ENCODE results near the gene OR5M10.
"Not testable (repeated sequence)": the region's sequence is repeated elsewhere in the genome, so short reads cannot be mapped to it uniquely, and the experiment has no call there.

Gene OR5M10

DNA sequence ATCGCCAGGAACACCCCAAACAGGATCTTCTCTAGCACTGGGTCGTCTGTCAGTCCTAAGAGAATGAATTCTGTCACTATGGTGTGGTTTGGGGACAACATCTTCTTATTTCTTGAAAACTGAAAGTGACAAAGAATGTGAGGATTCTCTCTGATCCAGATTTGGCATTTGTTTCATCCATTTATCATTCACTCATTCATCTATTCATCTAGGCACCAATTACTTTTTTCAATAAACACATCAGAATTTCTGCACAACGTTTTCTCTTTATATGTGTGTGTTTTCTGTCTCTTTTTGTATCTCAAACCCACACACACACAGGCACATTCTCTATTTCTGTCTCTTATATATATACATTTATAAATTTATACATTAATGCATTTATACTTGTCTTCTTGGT is at the start of gene OR5M10:
OR5M10 (minus strand) TSS at position 101 of the 400 bp plus-strand sequence; CDS start at position 101, 0 bp downstream.
- H3K4me3 ChIP-seq (replicated peaks; ENCODE audit: low read depth, low read length), result no peak within 1 kb of the TSS
- no peak for DNase-seq (ENCODE audit: low read depth)
- TF ChIP-seq, protein P1, sequence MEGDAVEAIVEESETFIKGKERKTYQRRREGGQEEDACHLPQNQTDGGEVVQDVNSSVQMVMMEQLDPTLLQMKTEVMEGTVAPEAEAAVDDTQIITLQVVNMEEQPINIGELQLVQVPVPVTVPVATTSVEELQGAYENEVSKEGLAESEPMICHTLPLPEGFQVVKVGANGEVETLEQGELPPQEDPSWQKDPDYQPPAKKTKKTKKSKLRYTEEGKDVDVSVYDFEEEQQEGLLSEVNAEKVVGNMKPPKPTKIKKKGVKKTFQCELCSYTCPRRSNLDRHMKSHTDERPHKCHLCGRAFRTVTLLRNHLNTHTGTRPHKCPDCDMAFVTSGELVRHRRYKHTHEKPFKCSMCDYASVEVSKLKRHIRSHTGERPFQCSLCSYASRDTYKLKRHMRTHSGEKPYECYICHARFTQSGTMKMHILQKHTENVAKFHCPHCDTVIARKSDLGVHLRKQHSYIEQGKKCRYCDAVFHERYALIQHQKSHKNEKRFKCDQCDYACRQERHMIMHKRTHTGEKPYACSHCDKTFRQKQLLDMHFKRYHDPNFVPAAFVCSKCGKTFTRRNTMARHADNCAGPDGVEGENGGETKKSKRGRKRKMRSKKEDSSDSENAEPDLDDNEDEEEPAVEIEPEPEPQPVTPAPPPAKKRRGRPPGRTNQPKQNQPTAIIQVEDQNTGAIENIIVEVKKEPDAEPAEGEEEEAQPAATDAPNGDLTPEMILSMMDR (IDR thresholded peaks at IDR 0.05; ENCODE audit: low read length, missing control alignments), result no peak

DNA sequence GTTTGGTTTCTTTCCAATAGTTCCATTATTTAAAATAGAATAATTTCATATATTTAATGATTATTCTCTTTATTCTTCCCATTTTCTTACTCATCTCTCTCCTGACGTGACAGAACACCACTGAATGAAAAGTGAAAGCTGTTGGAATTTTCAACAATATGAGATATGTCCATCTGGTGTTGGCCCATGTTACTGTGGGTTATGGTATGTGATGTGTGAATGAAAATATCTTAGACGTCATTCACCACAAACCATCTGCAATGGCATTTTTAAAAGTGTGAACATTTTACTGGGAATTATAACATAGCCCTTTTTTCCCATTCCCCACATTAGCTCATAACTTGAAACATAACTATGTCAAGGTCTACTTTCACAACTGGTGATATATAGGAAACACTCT is 48.4 kb upstream of the OR5M10 start:
- no peak for DNase-seq (ENCODE audit: low read depth)
- TF ChIP-seq, protein P1 (IDR thresholded peaks at IDR 0.05; ENCODE audit: low read length, missing control alignments), result no peak

GRCh38 chr11:56624661-56625110 is 47.2 kb upstream of the OR5M10 start:
- DNase-seq (ENCODE audit: low read depth), result peak; percentile 33

More for the DNA sequence above, 48.4 kb upstream of the OR5M10 start:
- no peak overlapping the region for H3K4me3 ChIP-seq (replicated peaks; ENCODE audit: low read depth, low read length)

DNA sequence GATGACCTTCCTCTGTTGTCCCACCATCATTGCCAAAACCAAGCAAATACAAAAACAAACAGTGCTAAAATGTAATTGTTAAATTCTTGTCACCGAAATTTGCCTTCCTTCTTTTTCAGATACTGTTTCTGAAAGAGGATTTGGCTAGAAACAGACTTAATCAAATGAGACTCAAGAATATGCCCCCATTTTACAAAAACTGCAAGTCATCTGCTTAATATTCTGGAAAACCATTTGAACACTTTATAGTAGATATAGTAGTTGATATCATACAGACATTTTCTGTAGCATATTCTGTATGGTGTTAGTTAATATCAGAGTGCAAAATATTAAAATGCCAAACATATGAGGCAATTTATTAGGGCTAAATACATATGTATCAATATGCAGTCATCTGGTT is 33.7 kb upstream of the OR5M10 start:
- no peak for DNase-seq (ENCODE audit: low read depth)
- TF ChIP-seq, protein P1 (IDR thresholded peaks at IDR 0.05; ENCODE audit: low read length, missing control alignments), result no peak
- no peak overlapping the region for H3K4me3 ChIP-seq (replicated peaks; ENCODE audit: low read depth, low read length)

More at GRCh38 chr11:56624661-56625110, 47.2 kb upstream of the OR5M10 start:
- TF ChIP-seq, protein P1 (IDR thresholded peaks at IDR 0.05; ENCODE audit: low read length, missing control alignments), result no peak
- H3K4me3 ChIP-seq (replicated peaks; ENCODE audit: low read depth, low read length), result no peak overlapping the region

GRCh38 chr11:56592088-56592717 is 14.7 kb upstream of the OR5M10 start:
- H3K4me3 ChIP-seq (replicated peaks; ENCODE audit: low read depth, low read length); DNase-seq (ENCODE audit: low read depth): not testable (repeated sequence)

GRCh38 chr11:56558574-56558973 is 18.9 kb downstream of the OR5M10 start:
- TF ChIP-seq, protein P1 (IDR thresholded peaks at IDR 0.05; ENCODE audit: low read length, missing control alignments), result no peak

GRCh38 chr11:56554691-56555090 is 22.8 kb downstream of the OR5M10 start:
- not testable (repeated sequence) for H3K4me3 ChIP-seq (replicated peaks; ENCODE audit: low read depth, low read length); DNase-seq (ENCODE audit: low read depth)

More at GRCh38 chr11:56558574-56558973, 18.9 kb downstream of the OR5M10 start:
- no peak overlapping the region for H3K4me3 ChIP-seq (replicated peaks; ENCODE audit: low read depth, low read length)
- DNase-seq (ENCODE audit: low read depth), result no peak

DNA sequence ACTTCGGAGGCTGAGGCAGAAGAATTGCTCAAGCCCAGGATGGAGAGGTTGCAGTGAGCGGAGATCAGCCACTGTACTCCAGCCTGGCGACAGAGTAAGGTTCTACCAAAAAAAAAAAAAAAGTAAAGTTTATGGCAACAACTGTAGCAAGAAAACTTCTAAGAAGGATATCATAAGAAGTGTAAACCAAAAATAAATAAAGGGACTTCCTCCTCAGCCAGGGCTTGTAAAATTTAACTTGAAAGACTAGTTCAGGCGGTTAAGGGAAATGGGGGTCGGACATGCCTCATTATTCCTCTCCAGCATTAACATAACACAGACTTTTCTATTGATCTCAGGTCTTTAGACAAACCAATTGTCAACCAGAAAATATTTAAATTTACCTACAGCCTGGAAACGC is 32.0 kb downstream of the OR5M10 start:
- no peak overlapping the region for H3K4me3 ChIP-seq (replicated peaks; ENCODE audit: low read depth, low read length)
- DNase-seq (ENCODE audit: low read depth), result no peak
- TF ChIP-seq, protein P1 (IDR thresholded peaks at IDR 0.05; ENCODE audit: low read length, missing control alignments), result no peak

Data from fibroblast of pulmonary artery (primary cell).